GM12892 (cell line): ENCODE data around the gene RNF13.

Experiments
- POLR2A ChIP-seq: IDR thresholded peaks from 2 replicates; pipeline ENCODE4 v1.6.1; 2011; ENCODE audit warnings: low read depth, low read length, control low read depth
- POLR2AphosphoS5 ChIP-seq: IDR thresholded peaks from 2 replicates; pipeline ENCODE4 v1.6.1; 2011; ENCODE audit warnings: low read depth, low read length, control low read depth

GRCh38 chr3:149900322-149900721, 87.3 kb downstream of the RNF13 start:
- no peak for TF ChIP-seq POLR2A
- TF ChIP-seq POLR2AphosphoS5 = no peak
